Measurements from ENCODE around the gene VPS13D. TPM values are rescaled to one million over a fixed set of nuclear protein-coding genes. Genes with fewer than 3 reads are reported as not detected.

VPS13D gene
- total RNA-seq, 1 experiment from 2014 or later, result 33.1 TPM

DNA sequence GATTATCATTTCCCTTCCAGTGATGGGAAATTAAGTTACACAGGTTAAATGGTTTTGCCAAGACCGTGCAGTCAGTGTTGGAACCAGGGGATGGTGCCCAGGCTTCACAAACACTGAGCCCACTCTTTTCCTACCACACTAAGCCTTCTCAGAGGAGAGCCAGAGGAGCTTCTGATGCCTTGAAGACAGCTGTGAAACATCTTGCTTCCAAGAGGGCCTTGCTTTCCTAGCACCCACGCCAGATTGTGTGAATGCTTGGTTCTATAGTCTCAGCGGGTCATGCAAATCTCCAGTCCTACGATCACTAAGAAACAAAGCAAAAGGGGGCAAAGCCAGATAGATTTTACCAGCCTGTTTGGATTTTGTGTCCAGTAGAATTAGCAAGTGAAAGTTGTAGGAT lies 200.7 kb downstream of the VPS13D start:
- POLR2A ChIA-PET, result no interaction called here
- Histone ChIP-seq H3K9me3 (ENCODE audit: control insufficient read depth, insufficient read depth, low read depth, low read length) (no peaks in the 10 kb centered on the region), H3K4me3 (ENCODE audit: low read depth in 2 of 2, low read length in 2 of 2) (no peak overlapping the region), H3K4me1 (ENCODE audit: control insufficient read depth, insufficient read depth, low read length) (peaks cover 29% of the 10 kb centered on the region), H3K27ac (ENCODE audit: low read length) (peak overlapping the region; percentile 45; the same call in 1 of the 2 replicates), H3K36me3 (ENCODE audit: control insufficient read depth, insufficient read depth, low read length) (no peaks in the 10 kb centered on the region), H3K27me3 (ENCODE audit: control insufficient read depth, insufficient read depth, low read length) (no peaks in the 10 kb centered on the region)
- in situ Hi-C loops (cut with HindIII; ENCODE audit: low pct_unique_long_range_greater_than_20kb, low sequenced_read_pairs), result no loop called here
- TF ChIP-seq REST (IDR thresholded peaks at IDR 0.05; ENCODE audit: insufficient read depth in 1 of 2, low read depth in 2 of 2, low read length in 1 of 2), result no peak
- TF ChIP-seq CTCF (IDR thresholded peaks at IDR 0.05), result no peak
- TF ChIP-seq SIN3A (IDR thresholded peaks at IDR 0.05; ENCODE audit: borderline replicate concordance, insufficient read depth, low read depth, low read length), result no peak
- no peak for TF ChIP-seq POLR2AphosphoS5 (IDR thresholded peaks at IDR 0.05; ENCODE audit: low read depth, low read length)
- no peak for TF ChIP-seq TCF7L2 (IDR thresholded peaks at IDR 0.05; ENCODE audit: low read depth, low read length)
- ATAC-seq, result no peak
- CTCF ChIA-PET, result no interaction called here
- no peak for DNase-seq (ENCODE audit: low read depth, low spot score)
- BruUV-seq (replicated peaks), result no TSS peak
- intact Hi-C loops (cut with micrococcal nuclease; ENCODE audit: unreplicated experiment), result no loop called here

- POLR2A ChIA-PET, result no interaction called here
- TF ChIP-seq CTCF (IDR thresholded peaks at IDR 0.05), result no peak
- no peak for TF ChIP-seq TCF7L2 (IDR thresholded peaks at IDR 0.05; ENCODE audit: low read depth, low read length)
- no peak for TF ChIP-seq SIN3A (IDR thresholded peaks at IDR 0.05; ENCODE audit: borderline replicate concordance, insufficient read depth, low read depth, low read length)
- TF ChIP-seq REST (IDR thresholded peaks at IDR 0.05; ENCODE audit: insufficient read depth in 1 of 2, low read depth in 2 of 2, low read length in 1 of 2), result no peak
- TF ChIP-seq POLR2AphosphoS5 (IDR thresholded peaks at IDR 0.05; ENCODE audit: low read depth, low read length), result no peak
- peaks cover 32% of the 10 kb centered on the region for H3K4me1 ChIP-seq (ENCODE audit: control insufficient read depth, insufficient read depth, low read length)
- peak overlapping the region; percentile 78 for H3K27ac ChIP-seq (ENCODE audit: low read length)
- H3K4me3 ChIP-seq (ENCODE audit: low read depth in 2 of 2, low read length in 2 of 2), result no peak overlapping the region
- H3K9me3 ChIP-seq (ENCODE audit: control insufficient read depth, insufficient read depth, low read depth, low read length), result no peaks in the 10 kb centered on the region
- no peaks in the 10 kb centered on the region for H3K36me3 ChIP-seq (ENCODE audit: control insufficient read depth, insufficient read depth, low read length)
- H3K27me3 ChIP-seq (ENCODE audit: control insufficient read depth, insufficient read depth, low read length), result no peaks in the 10 kb centered on the region
- in situ Hi-C loops (cut with HindIII; ENCODE audit: low pct_unique_long_range_greater_than_20kb, low sequenced_read_pairs), result no loop called here
- DNase-seq (ENCODE audit: low read depth, low spot score), result no peak
- intact Hi-C loops (cut with micrococcal nuclease; ENCODE audit: unreplicated experiment), result no loop called here
- CTCF ChIA-PET, result no interaction called here
- ATAC-seq, result no peak
- no TSS peak for BruUV-seq (replicated peaks)
Measured at GRCh38 chr1:12432897-12433296, 203.1 kb downstream of the VPS13D start.

Measured in Panc1 (cell line).